Upper lobe of left lung (tissue), 4 donors: Measurements from ENCODE around the gene SLC2A11.
"Not testable (repeated sequence)": the region's sequence is repeated elsewhere in the genome, so short reads cannot be mapped to it uniquely, and the experiment has no call there.

Source experiments
- EP300 ChIP-seq, 4 donors: sonication (generic); formaldehyde crosslinking; IDR thresholded peaks; one replicate each; pipeline ENCODE4 v1.5.1; 2017; ENCODE audit warnings: antibody characterized with exemption in 4 of 4, control low read depth in 2 of 4
- POLR2A ChIP-seq, 4 donors: fragments of 450-650 bp; IDR thresholded peaks; one replicate each; pipeline ENCODE4 v1.5.1; 2016 to 2017; ENCODE audit warnings: antibody characterized with exemption in 4 of 4, mild to moderate bottlenecking in 2 of 4
- POLR2AphosphoS5 ChIP-seq, 2 donors: sonication (generic); formaldehyde crosslinking; IDR thresholded peaks; one replicate each; pipeline ENCODE4 v1.5.1; 2017; ENCODE audit warnings: antibody characterized with exemption in 2 of 2
- TF ChIP-seq, protein P1 (sequence below), 6 experiments: fragments of 450-650 bp in 4 of 6; fragments of 200-600 bp in 2 of 6; sonication (generic) in 2 of 6; IDR thresholded peaks; one replicate each; pipeline ENCODE4 v1.5.1; 2016 to 2019; ENCODE audit warnings: antibody characterized with exemption in 6 of 6

DNA sequence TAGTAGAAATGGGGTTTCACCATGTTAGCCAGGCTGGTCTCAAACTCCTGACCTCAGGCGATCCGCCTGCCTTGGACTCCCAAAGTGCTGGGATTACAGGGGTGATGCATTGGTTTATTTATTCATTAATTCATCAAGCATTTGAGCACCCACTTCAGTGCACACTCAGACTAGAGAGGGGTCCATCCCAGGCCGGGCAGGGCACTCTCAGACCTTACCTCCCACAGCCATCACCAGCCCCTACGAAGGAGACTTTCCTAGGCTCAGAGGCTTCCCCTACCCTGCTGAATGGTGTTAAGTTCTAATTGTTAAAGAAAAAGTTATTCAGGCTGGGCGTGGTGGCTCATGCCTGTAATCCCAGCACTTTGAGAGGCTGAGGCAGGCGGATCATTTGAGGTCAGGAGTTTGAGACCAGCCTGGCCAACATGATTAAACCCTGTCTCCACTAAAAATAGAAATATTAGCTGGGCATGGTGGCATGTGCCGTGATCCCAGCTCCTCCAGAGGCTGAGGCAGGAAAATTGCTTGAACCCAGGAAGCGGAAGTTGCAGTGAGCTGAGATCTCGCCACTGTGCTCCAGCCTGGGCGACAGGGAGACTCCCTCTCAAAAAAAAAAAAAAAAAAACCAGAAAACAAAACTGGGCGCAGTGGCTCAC is 7.0 kb downstream of the SLC2A11 start:
- not testable (repeated sequence) for TF ChIP-seq POLR2A, POLR2AphosphoS5, EP300 (IDR thresholded peaks at IDR 0.05)
- TF ChIP-seq, protein P1, sequence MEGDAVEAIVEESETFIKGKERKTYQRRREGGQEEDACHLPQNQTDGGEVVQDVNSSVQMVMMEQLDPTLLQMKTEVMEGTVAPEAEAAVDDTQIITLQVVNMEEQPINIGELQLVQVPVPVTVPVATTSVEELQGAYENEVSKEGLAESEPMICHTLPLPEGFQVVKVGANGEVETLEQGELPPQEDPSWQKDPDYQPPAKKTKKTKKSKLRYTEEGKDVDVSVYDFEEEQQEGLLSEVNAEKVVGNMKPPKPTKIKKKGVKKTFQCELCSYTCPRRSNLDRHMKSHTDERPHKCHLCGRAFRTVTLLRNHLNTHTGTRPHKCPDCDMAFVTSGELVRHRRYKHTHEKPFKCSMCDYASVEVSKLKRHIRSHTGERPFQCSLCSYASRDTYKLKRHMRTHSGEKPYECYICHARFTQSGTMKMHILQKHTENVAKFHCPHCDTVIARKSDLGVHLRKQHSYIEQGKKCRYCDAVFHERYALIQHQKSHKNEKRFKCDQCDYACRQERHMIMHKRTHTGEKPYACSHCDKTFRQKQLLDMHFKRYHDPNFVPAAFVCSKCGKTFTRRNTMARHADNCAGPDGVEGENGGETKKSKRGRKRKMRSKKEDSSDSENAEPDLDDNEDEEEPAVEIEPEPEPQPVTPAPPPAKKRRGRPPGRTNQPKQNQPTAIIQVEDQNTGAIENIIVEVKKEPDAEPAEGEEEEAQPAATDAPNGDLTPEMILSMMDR (IDR thresholded peaks at IDR 0.05) = not testable (repeated sequence)
